ENCODE measurements around the gene C4orf51.

C4orf51 gene

GRCh38 chr4:145679991-145680455 is at the start of gene C4orf51:
Gene C4orf51 (plus strand): TSS chr4:145680146. CDS start chr4:145680204, 58 bp downstream.
- Histone ChIP-seq H4K20me1 (ENCODE audit: insufficient read depth, low read length, poor library complexity, severe bottlenecking) (no peaks in the 10 kb centered on the region), H3K4me1 (ENCODE audit: insufficient read depth, low read length, poor library complexity, severe bottlenecking) (no peaks in the 10 kb centered on the region), H3F3A (ENCODE audit: low read depth) (no peaks in the 10 kb centered on the region), H2AFZ (ENCODE audit: low read length) (0 out of 2 replicates have a peak within 1 kb of the TSS, but pooled peaks have one; percentile 46), H3K4me3 (ENCODE audit: low read length, poor library complexity, severe bottlenecking) (no peak within 1 kb of the TSS), H3K79me2 (ENCODE audit: insufficient read depth, low read length) (no peaks in the 10 kb centered on the region), H3K9me2 (replicated peaks; ENCODE audit: low read depth, low read length) (no peaks in the 10 kb centered on the region), H3K4me2 (ENCODE audit: low read depth, low read length, poor library complexity, severe bottlenecking) (no peak within 1 kb of the TSS), H3K9ac (ENCODE audit: low read depth, low read length, poor library complexity, severe bottlenecking) (no peak within 1 kb of the TSS), H3K36me3 (ENCODE audit: insufficient read depth, low read length) (no peaks in the 10 kb centered on the region), H3K27me3 (ENCODE audit: insufficient read depth, low read length, poor library complexity, severe bottlenecking) (no peaks in the 10 kb centered on the region), H3K9me3 (ENCODE audit: insufficient read depth, low read depth, low read length) (no peaks in the 10 kb centered on the region)
- TF ChIP-seq, protein P1, sequence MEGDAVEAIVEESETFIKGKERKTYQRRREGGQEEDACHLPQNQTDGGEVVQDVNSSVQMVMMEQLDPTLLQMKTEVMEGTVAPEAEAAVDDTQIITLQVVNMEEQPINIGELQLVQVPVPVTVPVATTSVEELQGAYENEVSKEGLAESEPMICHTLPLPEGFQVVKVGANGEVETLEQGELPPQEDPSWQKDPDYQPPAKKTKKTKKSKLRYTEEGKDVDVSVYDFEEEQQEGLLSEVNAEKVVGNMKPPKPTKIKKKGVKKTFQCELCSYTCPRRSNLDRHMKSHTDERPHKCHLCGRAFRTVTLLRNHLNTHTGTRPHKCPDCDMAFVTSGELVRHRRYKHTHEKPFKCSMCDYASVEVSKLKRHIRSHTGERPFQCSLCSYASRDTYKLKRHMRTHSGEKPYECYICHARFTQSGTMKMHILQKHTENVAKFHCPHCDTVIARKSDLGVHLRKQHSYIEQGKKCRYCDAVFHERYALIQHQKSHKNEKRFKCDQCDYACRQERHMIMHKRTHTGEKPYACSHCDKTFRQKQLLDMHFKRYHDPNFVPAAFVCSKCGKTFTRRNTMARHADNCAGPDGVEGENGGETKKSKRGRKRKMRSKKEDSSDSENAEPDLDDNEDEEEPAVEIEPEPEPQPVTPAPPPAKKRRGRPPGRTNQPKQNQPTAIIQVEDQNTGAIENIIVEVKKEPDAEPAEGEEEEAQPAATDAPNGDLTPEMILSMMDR (conservative IDR thresholded peaks at IDR 0.05; ENCODE audit: low read length): no peak
- no peak for TF ChIP-seq EZH2phosphoT487 (IDR thresholded peaks at IDR 0.05; ENCODE audit: borderline replicate concordance)

DNA sequence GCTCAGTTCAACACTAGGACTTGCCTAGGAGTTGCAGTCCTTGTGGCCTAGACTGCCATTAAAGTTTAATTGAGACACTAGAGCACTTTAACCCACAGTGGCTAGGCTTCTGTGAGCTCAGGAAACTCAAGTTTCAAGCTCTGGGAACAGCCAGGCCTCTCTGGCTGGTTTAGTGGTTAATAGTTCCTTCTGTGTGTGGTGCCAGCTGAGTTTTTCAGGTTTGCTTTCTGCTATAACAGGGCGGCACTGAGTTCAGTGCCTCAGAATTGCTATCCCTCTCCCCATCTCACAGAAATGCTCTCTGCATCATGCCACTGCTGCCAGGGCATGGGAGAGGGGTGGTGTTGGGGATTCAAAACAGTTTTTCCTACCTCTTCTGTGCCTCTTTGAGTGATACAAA is 44.8 kb upstream of the C4orf51 start:
- Histone ChIP-seq H4K20me1 (ENCODE audit: insufficient read depth, low read length, poor library complexity, severe bottlenecking) (no peaks in the 10 kb centered on the region), H3K9me2 (replicated peaks; ENCODE audit: low read depth, low read length) (no peaks in the 10 kb centered on the region), H3K4me3 (ENCODE audit: low read length, poor library complexity, severe bottlenecking) (peak overlapping the region; percentile 32), H3K27me3 (ENCODE audit: insufficient read depth, low read length, poor library complexity, severe bottlenecking) (no peaks in the 10 kb centered on the region), H2AFZ (ENCODE audit: low read length) (peak overlapping the region; percentile 42), H3F3A (ENCODE audit: low read depth) (no peaks in the 10 kb centered on the region), H3K79me2 (ENCODE audit: insufficient read depth, low read length) (no peaks in the 10 kb centered on the region), H3K4me1 (ENCODE audit: insufficient read depth, low read length, poor library complexity, severe bottlenecking) (peaks cover 28% of the 10 kb centered on the region), H3K9ac (ENCODE audit: low read depth, low read length, poor library complexity, severe bottlenecking) (peak overlapping the region; percentile 7), H3K36me3 (ENCODE audit: insufficient read depth, low read length) (no peaks in the 10 kb centered on the region), H3K4me2 (ENCODE audit: low read depth, low read length, poor library complexity, severe bottlenecking) (peak overlapping the region; percentile 57), H3K9me3 (ENCODE audit: insufficient read depth, low read depth, low read length) (no peaks in the 10 kb centered on the region)
- TF ChIP-seq EZH2phosphoT487 (IDR thresholded peaks at IDR 0.05; ENCODE audit: borderline replicate concordance): no peak
- TF ChIP-seq, protein P1 (conservative IDR thresholded peaks at IDR 0.05; ENCODE audit: low read length): no peak

- Histone ChIP-seq H3K4me3 (ENCODE audit: low read length, poor library complexity, severe bottlenecking) (peak overlapping the region; percentile 32), H3K36me3 (ENCODE audit: insufficient read depth, low read length) (no peaks in the 10 kb centered on the region), H2AFZ (ENCODE audit: low read length) (peak overlapping the region; percentile 42), H3K79me2 (ENCODE audit: insufficient read depth, low read length) (no peaks in the 10 kb centered on the region), H3K9me3 (ENCODE audit: insufficient read depth, low read depth, low read length) (no peaks in the 10 kb centered on the region), H3K4me1 (ENCODE audit: insufficient read depth, low read length, poor library complexity, severe bottlenecking) (peaks cover 28% of the 10 kb centered on the region), H3K4me2 (ENCODE audit: low read depth, low read length, poor library complexity, severe bottlenecking) (peak overlapping the region; percentile 57), H4K20me1 (ENCODE audit: insufficient read depth, low read length, poor library complexity, severe bottlenecking) (no peaks in the 10 kb centered on the region), H3K9me2 (replicated peaks; ENCODE audit: low read depth, low read length) (no peaks in the 10 kb centered on the region), H3K9ac (ENCODE audit: low read depth, low read length, poor library complexity, severe bottlenecking) (peak overlapping the region; percentile 7), H3K27me3 (ENCODE audit: insufficient read depth, low read length, poor library complexity, severe bottlenecking) (no peaks in the 10 kb centered on the region), H3F3A (ENCODE audit: low read depth) (no peaks in the 10 kb centered on the region)
- TF ChIP-seq, protein P1 (conservative IDR thresholded peaks at IDR 0.05; ENCODE audit: low read length): no peak
- TF ChIP-seq EZH2phosphoT487 (IDR thresholded peaks at IDR 0.05; ENCODE audit: borderline replicate concordance): no peak
Observed at GRCh38 chr4:145635630-145636029, 44.3 kb upstream of the C4orf51 start.
